Posterior vena cava (tissue), 2 donors: Measurements from ENCODE around the gene KCNQ1OT1. TPM values are rescaled to one million over a fixed set of nuclear protein-coding genes. Genes with fewer than 3 reads are reported as not detected.

Source experiments
- DNase-seq: peaks from one replicate; pipeline ENCODE4 v3.0.0-alpha.2; 2020; ENCODE audit warnings: low spot score
- intact Hi-C, 2 donors: fragments of 100-400 bp; cut with DNase I; formaldehyde crosslinking; loops; one replicate each; pipeline versions ENCODE4 v1.14.1 to v1.14.2; 2022 to 2023
- total RNA-seq, 2 donors: library from RNA; stranded (reverse); fragmentation: NEBNext Ultra II Directional; extraction: Animal tissue kit (Norgen Biotek cat#: 25700); gene quantifications; one replicate each; pipeline ENCODE4 v1.2.1, GENCODE V29; 2021
- donor health status: DM: yes; HTN: yes; CAD: no.
- donor health status: DM: yes; HTN: yes; CAD: no.

KCNQ1OT1 gene
- total RNA-seq, 2 donors from 2014 or later = 1.8 to 3.5 TPM

- DNase-seq = no peak
Measured at GRCh38 chr11:2599561-2600189, 100.1 kb downstream of the KCNQ1OT1 start.

GRCh38 chr11:2595204-2595603, 104.6 kb downstream of the KCNQ1OT1 start:
- intact Hi-C loops = no loop called here
- no peak for DNase-seq

More at GRCh38 chr11:2599561-2600189, 100.1 kb downstream of the KCNQ1OT1 start:
- intact Hi-C loops = no loop called here

- no peak for DNase-seq
- intact Hi-C loops = no loop called here
Measured at GRCh38 chr11:2594267-2594666, 105.5 kb downstream of the KCNQ1OT1 start.

- intact Hi-C loops = no loop called here
- DNase-seq = no peak
Measured at GRCh38 chr11:2593393-2593950, 106.3 kb downstream of the KCNQ1OT1 start.

GRCh38 chr11:2592559-2593392, 107.0 kb downstream of the KCNQ1OT1 start:
- DNase-seq = no peak
- intact Hi-C loops = no loop called here

- peak; percentile 75 for DNase-seq
Measured at GRCh38 chr11:2591805-2592204, 108.0 kb downstream of the KCNQ1OT1 start.

GRCh38 chr11:2590965-2591754, 108.6 kb downstream of the KCNQ1OT1 start:
- intact Hi-C loops = no loop called here
- no peak for DNase-seq

More at GRCh38 chr11:2591805-2592204, 108.0 kb downstream of the KCNQ1OT1 start:
- intact Hi-C loops = no loop called here

GRCh38 chr11:2590131-2590964, 109.4 kb downstream of the KCNQ1OT1 start:
- intact Hi-C loops = no loop called here
- peak; percentile 70 for DNase-seq

- peak; percentile 73 for DNase-seq
Measured at GRCh38 chr11:2589538-2589934, 110.3 kb downstream of the KCNQ1OT1 start.

GRCh38 chr11:2588809-2589537, 110.8 kb downstream of the KCNQ1OT1 start:
- no peak for DNase-seq
- intact Hi-C loops = loop anchor here in 1 of 2 donors (5.0 kb wide), 1 partner anchor 108 kb away; the partner anchor contains the start of gene KCNQ1OT1

More at GRCh38 chr11:2589538-2589934, 110.3 kb downstream of the KCNQ1OT1 start:
- intact Hi-C loops = loop anchor here in 1 of 2 donors (5.0 kb wide), 1 partner anchor 108 kb away; the partner anchor contains the start of gene KCNQ1OT1

GRCh38 chr11:2587976-2588748, 111.6 kb downstream of the KCNQ1OT1 start:
- peak; percentile 79 for DNase-seq
- intact Hi-C loops = loop anchor here in 1 of 2 donors (5.0 kb wide), 1 partner anchor 109 kb away; the partner anchor contains the start of gene KCNQ1OT1

GRCh38 chr11:2587132-2587930, 112.5 kb downstream of the KCNQ1OT1 start:
- peak; percentile 79 for DNase-seq
- intact Hi-C loops = loop anchor here in 1 of 2 donors (5.0 kb wide), 1 partner anchor 110 kb away; the partner anchor contains the start of gene KCNQ1OT1

- intact Hi-C loops = loop anchor here in 1 of 2 donors (5.0 kb wide), 1 partner anchor 111 kb away; the partner anchor contains the start of gene KCNQ1OT1
- no peak for DNase-seq
Measured at GRCh38 chr11:2586793-2587131, 113.0 kb downstream of the KCNQ1OT1 start.

- intact Hi-C loops = loop anchor here in 1 of 2 donors (5.0 kb wide), 1 partner anchor 111 kb away; the partner anchor contains the start of gene KCNQ1OT1
- DNase-seq = peak; percentile 72
Measured at GRCh38 chr11:2586087-2586792, 113.6 kb downstream of the KCNQ1OT1 start.

- DNase-seq = peak; percentile 67
- intact Hi-C loops = loop anchor here in 1 of 2 donors (5.0 kb wide), 1 partner anchor 112 kb away; the partner anchor contains the start of gene KCNQ1OT1
Measured at GRCh38 chr11:2585566-2586086, 114.2 kb downstream of the KCNQ1OT1 start.
